ENCODE data around the gene ENOX1. TPM values are rescaled to one million over a fixed set of nuclear protein-coding genes. Genes with fewer than 3 reads are reported as not detected.

Gene ENOX1
- total and polyA plus RNA-seq, 4 donors: 0.33 to 7.7 (median 1.1) TPM

GRCh38 chr13:43764349-43764748, 22.4 kb downstream of the ENOX1 start:
- TF ChIP-seq CTCF (IDR thresholded peaks at IDR 0.05; ENCODE audit: control extremely low read depth, extremely low read depth): no peak
- H3K9me3 ChIP-seq (ENCODE audit: control insufficient read depth in 4 of 4, insufficient read depth in 3 of 4, low read length in 3 of 4): no peaks in the 10 kb centered on the region
- no peak for ATAC-seq (ENCODE audit: insufficient read depth, low FRiP score)
- no peak overlapping the region for H3K4me3 ChIP-seq
- no peak overlapping the region for H3K9ac ChIP-seq (ENCODE audit: insufficient read depth in 1 of 2, low read length in 2 of 2)
- WGBS, 2 donors: 51 to 60% methylated on average over 2 of the region's 2 CpGs
- H3K27me3 ChIP-seq (ENCODE audit: control insufficient read depth in 3 of 3, insufficient read depth in 3 of 3, low read length in 2 of 3): peaks cover 0 to 2% (median 0%) of the 10 kb centered on the region in 3 donors
- no peak overlapping the region for H3K27ac ChIP-seq (ENCODE audit: low read depth in 1 of 2, low read length in 1 of 2)
- H3K36me3 ChIP-seq (ENCODE audit: control insufficient read depth in 4 of 4, insufficient read depth in 4 of 4, low read length in 4 of 4): no peaks in the 10 kb centered on the region
- DNase-seq: no peak
- peaks cover 5 to 41% (median 13%) of the 10 kb centered on the region in 5 donors for H3K4me1 ChIP-seq (ENCODE audit: control insufficient read depth in 5 of 5, insufficient read depth in 5 of 5, low read length in 5 of 5)

GRCh38 chr13:43763143-43763759, 23.5 kb downstream of the ENOX1 start:
- no peak for ATAC-seq (ENCODE audit: insufficient read depth, low FRiP score)
- 83 to 86% methylated on average over 6 of the region's 6 CpGs for WGBS, 2 donors
- Histone ChIP-seq H3K9ac (ENCODE audit: insufficient read depth in 1 of 2, low read length in 2 of 2) (no peak overlapping the region), H3K36me3 (ENCODE audit: control insufficient read depth in 4 of 4, insufficient read depth in 4 of 4, low read length in 4 of 4) (no peaks in the 10 kb centered on the region), H3K9me3 (ENCODE audit: control insufficient read depth in 4 of 4, insufficient read depth in 3 of 4, low read length in 3 of 4) (no peaks in the 10 kb centered on the region), H3K4me1 (ENCODE audit: control insufficient read depth in 5 of 5, insufficient read depth in 5 of 5, low read length in 5 of 5) (peaks cover 5 to 34% (median 12%) of the 10 kb centered on the region in 5 donors), H3K27me3 (ENCODE audit: control insufficient read depth in 3 of 3, insufficient read depth in 3 of 3, low read length in 2 of 3) (no peaks in the 10 kb centered on the region), H3K4me3 (no peak overlapping the region), H3K27ac (ENCODE audit: low read depth in 1 of 2, low read length in 1 of 2) (no peak overlapping the region)
- no peak for TF ChIP-seq CTCF (IDR thresholded peaks at IDR 0.05; ENCODE audit: control extremely low read depth, extremely low read depth)
- no peak for DNase-seq

GRCh38 chr13:43761616-43762315, 25.0 kb downstream of the ENOX1 start:
- ATAC-seq (ENCODE audit: insufficient read depth, low FRiP score): no peak
- Histone ChIP-seq H3K4me3 (no peak overlapping the region), H3K9ac (ENCODE audit: insufficient read depth in 1 of 2, low read length in 2 of 2) (no peak overlapping the region), H3K4me1 (ENCODE audit: control insufficient read depth in 5 of 5, insufficient read depth in 5 of 5, low read length in 5 of 5) (peaks cover 1 to 20% (median 9%) of the 10 kb centered on the region in 5 donors), H3K9me3 (ENCODE audit: control insufficient read depth in 4 of 4, insufficient read depth in 3 of 4, low read length in 3 of 4) (no peaks in the 10 kb centered on the region), H3K27ac (ENCODE audit: low read depth in 1 of 2, low read length in 1 of 2) (no peak overlapping the region), H3K27me3 (ENCODE audit: control insufficient read depth in 3 of 3, insufficient read depth in 3 of 3, low read length in 2 of 3) (no peaks in the 10 kb centered on the region), H3K36me3 (ENCODE audit: control insufficient read depth in 4 of 4, insufficient read depth in 4 of 4, low read length in 4 of 4) (no peaks in the 10 kb centered on the region)
- no peak for TF ChIP-seq CTCF (IDR thresholded peaks at IDR 0.05; ENCODE audit: control extremely low read depth, extremely low read depth)
- WGBS, 2 donors: 76 to 78% methylated on average over 4 of the region's 4 CpGs
- DNase-seq: no peak
